AG10803 (cell line): ENCODE results near the gene FNDC1.
"Not testable (repeated sequence)": the region's sequence is repeated elsewhere in the genome, so short reads cannot be mapped to it uniquely, and the experiment has no call there.

Experiments used
- DNase-seq: peaks from one replicate; pipeline ENCODE4 v3.0.0; 2010; ENCODE audit warnings: low read depth
- H3K4me3 ChIP-seq: 2 replicates; pipeline ENCODE4 v1.5.1; 2011; ENCODE audit warnings: mild to moderate bottlenecking, low read length, control low read depth
- TF ChIP-seq, protein P1 (sequence below): conservative IDR thresholded peaks from 2 replicates; pipeline ENCODE4 v1.5.1; 2011; ENCODE audit warnings: mild to moderate bottlenecking, low read length, control low read depth, inconsistent platforms

FNDC1 gene

DNA sequence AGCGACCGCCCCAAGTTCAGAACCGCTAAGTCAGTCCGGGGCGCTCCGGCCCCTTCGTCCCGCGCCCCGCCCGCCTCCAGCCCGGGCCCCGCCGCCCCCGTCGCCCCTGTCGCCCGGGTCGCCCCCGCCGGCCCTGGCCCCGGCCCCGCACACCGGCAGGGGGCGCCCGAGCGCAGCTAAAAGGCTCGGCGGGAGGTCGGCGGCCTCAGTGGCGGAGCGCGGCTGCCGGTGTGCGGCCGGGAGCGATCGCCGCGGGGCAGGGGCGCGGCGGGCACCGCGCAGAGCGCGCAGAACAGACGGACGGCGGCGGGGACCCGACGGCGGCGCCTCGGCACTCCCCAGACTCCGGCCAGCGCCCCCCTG lies at the start of gene FNDC1:
TSS of gene FNDC1 (plus strand) at position 208 of the 363 bp plus-strand sequence. CDS start 197 bp downstream, outside the sequence.
- TF ChIP-seq, protein P1, sequence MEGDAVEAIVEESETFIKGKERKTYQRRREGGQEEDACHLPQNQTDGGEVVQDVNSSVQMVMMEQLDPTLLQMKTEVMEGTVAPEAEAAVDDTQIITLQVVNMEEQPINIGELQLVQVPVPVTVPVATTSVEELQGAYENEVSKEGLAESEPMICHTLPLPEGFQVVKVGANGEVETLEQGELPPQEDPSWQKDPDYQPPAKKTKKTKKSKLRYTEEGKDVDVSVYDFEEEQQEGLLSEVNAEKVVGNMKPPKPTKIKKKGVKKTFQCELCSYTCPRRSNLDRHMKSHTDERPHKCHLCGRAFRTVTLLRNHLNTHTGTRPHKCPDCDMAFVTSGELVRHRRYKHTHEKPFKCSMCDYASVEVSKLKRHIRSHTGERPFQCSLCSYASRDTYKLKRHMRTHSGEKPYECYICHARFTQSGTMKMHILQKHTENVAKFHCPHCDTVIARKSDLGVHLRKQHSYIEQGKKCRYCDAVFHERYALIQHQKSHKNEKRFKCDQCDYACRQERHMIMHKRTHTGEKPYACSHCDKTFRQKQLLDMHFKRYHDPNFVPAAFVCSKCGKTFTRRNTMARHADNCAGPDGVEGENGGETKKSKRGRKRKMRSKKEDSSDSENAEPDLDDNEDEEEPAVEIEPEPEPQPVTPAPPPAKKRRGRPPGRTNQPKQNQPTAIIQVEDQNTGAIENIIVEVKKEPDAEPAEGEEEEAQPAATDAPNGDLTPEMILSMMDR, result no peak; the same call in 1 of the 2 replicates
- H3K4me3 ChIP-seq, result peak within 1 kb of the TSS; percentile 60
- peak; percentile 31 for DNase-seq

DNA sequence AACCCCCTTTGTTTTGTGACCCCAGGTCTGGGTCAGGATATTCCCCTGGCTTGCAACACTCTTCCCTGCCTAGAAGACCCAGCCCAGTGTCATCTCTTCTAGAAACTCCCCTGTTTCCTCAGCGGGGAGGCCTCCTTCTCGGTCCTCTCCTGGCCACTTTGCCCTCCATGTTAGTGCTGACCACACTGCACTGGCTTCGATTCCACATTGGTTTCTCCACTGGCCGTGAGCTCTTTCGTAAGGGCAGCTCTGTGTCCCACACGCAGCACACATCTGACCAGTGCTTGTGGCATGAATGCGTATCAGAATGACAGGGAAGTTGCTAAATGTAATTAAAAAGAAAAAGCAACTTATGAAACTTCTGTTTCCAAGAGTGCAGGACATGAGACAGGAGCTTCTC lies 49.4 kb upstream of the FNDC1 start:
- TF ChIP-seq, protein P1, result no peak
- no peak for DNase-seq
- H3K4me3 ChIP-seq, result no peak overlapping the region

DNA sequence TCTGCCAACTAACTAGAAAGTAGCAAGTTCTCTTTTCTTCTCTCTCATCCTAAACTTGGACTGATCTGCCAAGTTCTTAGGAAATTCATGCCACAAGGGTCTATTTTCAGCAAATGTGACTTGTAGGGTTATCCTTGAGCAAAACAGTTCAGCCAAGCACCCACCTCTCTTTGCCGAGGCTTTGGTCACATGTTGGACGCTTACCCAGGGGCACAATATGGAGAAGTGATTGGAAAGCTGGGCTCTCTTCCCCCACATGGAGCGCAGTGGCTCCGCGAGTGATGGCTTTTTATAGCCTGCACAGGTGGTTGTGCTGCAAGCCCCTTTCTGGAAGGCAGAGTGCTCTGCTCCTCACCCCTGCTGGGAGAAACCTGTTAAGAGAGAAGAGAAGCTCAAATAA lies 47.7 kb upstream of the FNDC1 start:
- TF ChIP-seq, protein P1, result no peak
- H3K4me3 ChIP-seq, result no peak overlapping the region
- DNase-seq, result no peak

DNA sequence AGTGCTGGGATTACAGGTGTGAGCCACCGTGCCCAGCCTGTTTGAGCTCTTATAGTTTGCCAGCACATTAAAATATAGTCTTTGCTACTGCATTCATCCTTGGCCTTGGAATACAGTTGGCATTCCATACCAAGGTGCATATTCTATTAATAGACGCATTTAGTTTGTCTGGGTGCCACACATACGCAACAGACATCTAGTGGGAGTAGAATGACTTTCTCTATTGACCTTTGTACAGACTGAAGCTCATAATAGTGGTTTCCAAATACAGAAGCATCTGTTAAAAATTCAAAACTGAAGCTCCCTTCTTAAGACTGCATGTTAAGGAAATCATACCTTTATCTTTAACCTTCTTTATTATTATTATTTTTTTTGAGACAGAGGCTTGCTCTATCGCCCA lies 46.7 kb upstream of the FNDC1 start:
- TF ChIP-seq, protein P1, result no peak
- no peak overlapping the region for H3K4me3 ChIP-seq
- no peak for DNase-seq

DNA sequence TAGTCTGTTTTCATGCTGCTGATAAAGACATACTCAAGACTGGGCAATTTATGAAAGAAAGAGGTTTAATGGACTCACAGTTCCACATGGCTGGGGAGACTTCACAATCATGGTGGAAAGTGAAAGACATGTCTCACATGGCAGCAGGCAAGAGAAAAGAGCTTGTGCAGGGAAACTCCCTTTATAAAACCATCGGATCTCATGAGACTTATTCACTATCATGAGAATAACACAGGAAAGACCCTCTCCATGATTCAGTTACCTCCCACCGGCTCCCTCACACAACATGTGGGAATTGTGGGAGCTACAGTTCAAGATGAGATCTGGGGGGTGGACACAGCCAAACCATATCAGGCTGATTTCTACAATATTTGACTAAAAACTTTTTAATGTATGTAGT lies 45.4 kb upstream of the FNDC1 start:
- not testable (repeated sequence) for DNase-seq, H3K4me3 ChIP-seq

DNA sequence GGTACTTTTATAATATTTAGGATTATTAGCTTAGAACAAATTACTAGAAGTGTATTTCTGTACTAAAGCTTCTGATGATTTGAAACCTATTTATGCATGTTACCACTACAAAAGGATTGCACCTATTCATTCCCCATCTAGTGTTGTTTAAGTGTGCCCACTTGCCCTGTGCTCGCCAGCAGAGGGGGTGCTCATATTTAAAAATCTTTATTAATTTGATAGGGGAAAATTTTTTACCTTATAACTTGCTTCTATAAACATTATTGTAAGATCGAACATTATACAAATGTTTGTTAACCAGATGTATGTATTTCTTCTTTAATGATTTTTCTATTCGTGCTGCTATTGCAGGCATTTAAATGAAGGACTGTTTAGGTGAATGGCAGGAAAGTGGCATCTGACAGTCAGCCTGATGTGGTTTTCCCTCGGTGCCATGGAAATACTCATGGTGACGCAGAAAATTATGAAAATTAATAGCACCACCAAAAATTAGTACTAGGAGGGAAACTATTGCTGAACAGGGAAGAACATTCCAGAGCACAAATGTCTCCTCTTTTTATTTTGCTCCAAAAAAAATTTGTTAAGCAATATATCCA lies 44.1 kb upstream of the FNDC1 start:
- no peak overlapping the region for H3K4me3 ChIP-seq
- TF ChIP-seq, protein P1, result peak; percentile 37
- DNase-seq, result no peak

DNA sequence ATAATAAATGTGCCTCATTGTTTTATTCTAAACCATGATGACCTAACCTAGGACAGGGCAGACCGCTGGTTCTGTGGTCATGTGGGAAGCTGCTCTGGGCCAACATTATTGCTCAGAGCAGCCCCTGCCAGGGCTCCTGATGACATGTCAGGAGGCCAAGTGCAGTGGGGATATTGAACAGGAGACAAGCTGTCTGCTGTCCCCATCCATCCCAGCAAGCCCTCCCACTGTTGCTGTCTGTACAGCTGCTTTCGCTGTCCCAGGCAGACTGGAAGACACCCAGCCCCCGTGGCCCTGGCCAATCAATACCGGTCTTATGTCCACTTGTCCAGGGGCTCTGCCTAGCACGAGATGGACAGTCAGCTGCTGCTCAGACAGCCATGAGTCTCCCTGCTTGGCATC lies 43.2 kb upstream of the FNDC1 start:
- H3K4me3 ChIP-seq, result no peak overlapping the region
- DNase-seq, result no peak
- TF ChIP-seq, protein P1, result no peak

DNA sequence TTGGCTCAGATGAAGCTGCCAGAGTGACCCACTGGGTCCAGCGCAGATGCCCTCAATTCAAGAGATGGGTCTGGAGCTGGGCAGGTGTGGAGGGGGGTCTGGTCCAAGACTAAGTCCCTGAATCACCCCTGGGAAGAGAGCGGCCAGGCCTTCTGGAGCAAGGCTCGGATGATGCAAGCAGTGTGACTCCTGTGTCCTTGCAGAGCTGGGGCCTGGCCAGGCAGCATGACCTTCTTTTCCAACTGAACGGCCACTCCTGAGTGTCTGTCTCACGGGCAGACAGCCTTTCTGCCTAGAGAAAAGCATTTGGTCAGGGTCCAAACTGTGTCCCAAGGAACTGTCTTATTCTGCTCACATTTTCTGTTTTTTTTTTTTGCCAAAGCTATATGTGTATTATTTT lies 42.6 kb upstream of the FNDC1 start:
- TF ChIP-seq, protein P1, result no peak
- no peak overlapping the region for H3K4me3 ChIP-seq
- no peak for DNase-seq
